NCI-H128 (cell line): ENCODE measurements around the gene C16orf86.

Source experiments
- DNase-seq: peaks from one replicate; lab custom pipeline; 2025; ENCODE audit not compliant: unreplicated experiment; lab: John Stamatoyannopoulos, UW

Gene C16orf86

GRCh38 chr16:67653128-67653788 is 13.4 kb upstream of the C16orf86 start:
- no peak for DNase-seq

- no peak for DNase-seq
Measured at GRCh38 chr16:67653789-67654402, 12.7 kb upstream of the C16orf86 start.

GRCh38 chr16:67654403-67654911 is 12.2 kb upstream of the C16orf86 start:
- DNase-seq, result no peak

GRCh38 chr16:67655363-67655762 is 11.3 kb upstream of the C16orf86 start:
- DNase-seq, result no peak

GRCh38 chr16:67656344-67657016 is 10.1 kb upstream of the C16orf86 start:
- DNase-seq, result no peak

GRCh38 chr16:67657017-67657608 is 9.5 kb upstream of the C16orf86 start:
- no peak for DNase-seq

GRCh38 chr16:67657751-67658518 is 8.7 kb upstream of the C16orf86 start:
- DNase-seq, result no peak

GRCh38 chr16:67658849-67659674 is 7.6 kb upstream of the C16orf86 start:
- no peak for DNase-seq

GRCh38 chr16:67659675-67660563 is 6.7 kb upstream of the C16orf86 start, which contains the start of gene ACD:
TSS of gene ACD (minus strand) at chr16:67660260. CDS start at chr16:67660220, 40 bp downstream.
- DNase-seq, result peak; percentile 51

- DNase-seq, result peak; percentile 85
Measured at GRCh38 chr16:67660564-67661028, 6.0 kb upstream of the C16orf86 start, which contains the start of gene PARD6A. TSS of gene PARD6A (plus strand) at chr16:67660960. CDS start at chr16:67661039, 79 bp downstream.

- no peak for DNase-seq
Measured at GRCh38 chr16:67661101-67661761, 5.4 kb upstream of the C16orf86 start.

GRCh38 chr16:67661886-67662652 is 4.5 kb upstream of the C16orf86 start:
- no peak for DNase-seq

- no peak for DNase-seq
Measured at GRCh38 chr16:67662653-67663010, 4.0 kb upstream of the C16orf86 start.

GRCh38 chr16:67663151-67663876 is 3.3 kb upstream of the C16orf86 start:
- DNase-seq, result no peak

- no peak for DNase-seq
Measured at GRCh38 chr16:67663877-67664222, 2.8 kb upstream of the C16orf86 start.

- no peak for DNase-seq
Measured at GRCh38 chr16:67664258-67664657, 2.4 kb upstream of the C16orf86 start.

- DNase-seq, result no peak
Measured at GRCh38 chr16:67664871-67665270, 1.7 kb upstream of the C16orf86 start.
